Natural killer cell (primary cell): ENCODE results near the gene GAS2L2. TPM values are rescaled to one million over a fixed set of nuclear protein-coding genes. Genes with fewer than 3 reads are reported as not detected.

Experiments
- ATAC-seq, 3 donors: fragments of 150-1000 bp in 2 of 3; fragments of 200-7000 bp in 1 of 3; cut with Tn5 transposase; 1 replicate in 1 of 3; 2 replicates in 2 of 3; pipeline ENCODE4 v1.10.0; 2021; ENCODE audit warnings: mild to moderate bottlenecking in 2 of 3, moderate library complexity in 2 of 3
- DNase-seq, 2 donors: peaks; one replicate each; pipeline versions ENCODE4 v3.0.0 to v3.0.0-alpha.2; 2013 to 2021; ENCODE audit warnings: mixed read lengths in 1 of 2
- H3K27ac ChIP-seq: one replicate; pipeline ENCODE4 v1.5.1; 2013; ENCODE audit warnings: mild to moderate bottlenecking, low read length
- H3K27me3 ChIP-seq: one replicate; pipeline ENCODE4 v1.6.1; 2013; ENCODE audit warnings: low read length; ENCODE audit not compliant: control insufficient read depth, insufficient read depth
- H3K36me3 ChIP-seq: one replicate; pipeline ENCODE4 v1.6.1; 2013; ENCODE audit warnings: low read length; ENCODE audit not compliant: control insufficient read depth, insufficient read depth
- H3K4me1 ChIP-seq: one replicate; pipeline ENCODE4 v1.6.1; 2013; ENCODE audit warnings: low read length; ENCODE audit not compliant: control insufficient read depth, insufficient read depth
- H3K4me3 ChIP-seq: one replicate; pipeline ENCODE4 v1.5.1; 2013; ENCODE audit warnings: low read length
- H3K9me3 ChIP-seq: one replicate; pipeline ENCODE4 v1.6.1; 2013; ENCODE audit warnings: low read length; ENCODE audit not compliant: control insufficient read depth, insufficient read depth
- H3K27ac Mint-ChIP-seq, 2 donors: one replicate each; pipeline ENCODE4 v1.8.0; 2022; ENCODE audit warnings: mild to moderate bottlenecking in 2 of 2, mixed read lengths in 2 of 2, moderate library complexity in 1 of 2
- H3K27me3 Mint-ChIP-seq, 2 donors: one replicate each; pipeline ENCODE4 v1.8.0; 2022; ENCODE audit warnings: low read depth in 2 of 2, mixed read lengths in 2 of 2
- H3K36me3 Mint-ChIP-seq: one replicate; pipeline ENCODE4 v1.8.0; 2022; ENCODE audit warnings: mixed read lengths
- H3K4me1 Mint-ChIP-seq, 2 donors: one replicate each; pipeline ENCODE4 v1.8.0; 2022; ENCODE audit warnings: mixed read lengths in 2 of 2
- H3K4me3 Mint-ChIP-seq: one replicate; pipeline ENCODE4 v1.8.0; 2022; ENCODE audit warnings: mild to moderate bottlenecking, moderate library complexity, mixed read lengths
- H3K9me3 Mint-ChIP-seq, 2 donors: one replicate each; pipeline ENCODE4 v1.8.0; 2022; ENCODE audit warnings: mixed read lengths in 2 of 2
- CTCF ChIP-seq: fragments of 200-600 bp; IDR thresholded peaks from one replicate; pipeline ENCODE4 v1.8.0; 2022; ENCODE audit warnings: antibody characterized with exemption
- WGBS: methylation state at CpG from one replicate; pipeline ENCODE4 v1.1.7; 2013; ENCODE audit warnings: missing lambda C conversion rate; ENCODE audit not compliant: insufficient coverage; 5-methylcytosine and 5-hydroxymethylcytosine counted together
- intact Hi-C: fragments of 100-400 bp; cut with micrococcal nuclease; formaldehyde crosslinking; loops from one replicate; pipeline ENCODE4 v1.14.2; 2022
- total RNA-seq, 4 donors: library from RNA; stranded (reverse); fragments of 120-200 nt in 1 of 4; gene quantifications; one replicate each; pipeline versions ENCODE4 v1.2.3 to v1.2.4, GENCODE V29; 2013 to 2022

The GAS2L2 gene
- total RNA-seq, 3 donors from 2014 or later (not counting 1 experiment from before 2014, with no cell fraction given), result 0.23 TPM; not detected in 2

- H3K36me3 ChIP-seq, result peaks cover 47% of the 10 kb centered on the region
- no peak overlapping the region for H3K27ac Mint-ChIP-seq
These were observed 26.7 kb downstream of the GAS2L2 start for GRCh38 chr17:35726127-35726952.

GRCh38 chr17:35725802-35726126 lies 27.3 kb downstream of the GAS2L2 start:
- TF ChIP-seq CTCF, result no peak
- H3K36me3 Mint-ChIP-seq, result peaks cover 32% of the 10 kb centered on the region

More at GRCh38 chr17:35726127-35726952, 26.7 kb downstream of the GAS2L2 start:
- 86% methylated on average over 4 of the region's 6 CpGs for WGBS
- Histone ChIP-seq H3K4me1 (peaks cover 12% of the 10 kb centered on the region), H3K9me3 (no peaks in the 10 kb centered on the region), H3K27me3 (no peaks in the 10 kb centered on the region), H3K27ac (no peak overlapping the region), H3K4me3 (no peak overlapping the region)
- intact Hi-C loops, result no loop called here
- Mint-ChIP-seq H3K4me1 (peaks cover 10 to 12% of the 10 kb centered on the region in 2 donors), H3K9me3 (no peaks in the 10 kb centered on the region), H3K36me3 (peaks cover 32% of the 10 kb centered on the region), H3K27me3 (no peaks in the 10 kb centered on the region), H3K4me3 (no peak overlapping the region)
- no peak for ATAC-seq
- DNase-seq, result no peak
- TF ChIP-seq CTCF, result no peak

GRCh38 chr17:35725058-35725457 lies 28.0 kb downstream of the GAS2L2 start:
- Mint-ChIP-seq H3K9me3 (no peaks in the 10 kb centered on the region), H3K36me3 (peaks cover 32% of the 10 kb centered on the region), H3K4me3 (no peak overlapping the region), H3K27me3 (no peaks in the 10 kb centered on the region), H3K4me1 (no peaks in the 10 kb centered on the region), H3K27ac (no peak overlapping the region)
- intact Hi-C loops, result no loop called here
- TF ChIP-seq CTCF, result no peak
- Histone ChIP-seq H3K4me1 (no peaks in the 10 kb centered on the region), H3K36me3 (peaks cover 55% of the 10 kb centered on the region), H3K27ac (no peak overlapping the region), H3K27me3 (no peaks in the 10 kb centered on the region), H3K9me3 (no peaks in the 10 kb centered on the region), H3K4me3 (no peak overlapping the region)
- ATAC-seq, result no peak
- DNase-seq, result no peak
- 95% methylated on average over 4 of the region's 4 CpGs for WGBS

More at GRCh38 chr17:35725802-35726126, 27.3 kb downstream of the GAS2L2 start:
- Mint-ChIP-seq H3K4me3 (no peak overlapping the region), H3K27me3 (no peaks in the 10 kb centered on the region), H3K9me3 (no peaks in the 10 kb centered on the region), H3K27ac (no peak overlapping the region), H3K4me1 (peaks cover 5 to 6% of the 10 kb centered on the region in 2 donors)
- DNase-seq (no peak), ATAC-seq (no peak)
- Histone ChIP-seq H3K27me3 (no peaks in the 10 kb centered on the region), H3K36me3 (peaks cover 51% of the 10 kb centered on the region), H3K4me1 (peaks cover 6% of the 10 kb centered on the region), H3K27ac (no peak overlapping the region), H3K4me3 (no peak overlapping the region), H3K9me3 (no peaks in the 10 kb centered on the region)
- WGBS, result 97% methylated on average over 2 of the region's 2 CpGs
- intact Hi-C loops, result no loop called here
